GM18519 (cell line): ENCODE measurements around the gene FIBP.
A peak's percentile ranks its signal among the peaks of the same experiment; 100 is the strongest.

ENCODE experiments used
- ATAC-seq: cut with Tn5 transposase; IDR thresholded peaks from one replicate; pipeline ENCODE4 v1.9.1; 2021; ENCODE audit warnings: mild to moderate bottlenecking, moderate library complexity; ENCODE audit not compliant: unreplicated experiment, low FRiP score

Gene FIBP

GRCh38 chr11:65891219-65892136 is 3.2 kb upstream of the FIBP start:
- ATAC-seq: no peak

- peak; percentile 47 for ATAC-seq
Measured at GRCh38 chr11:65890324-65891218, 2.3 kb upstream of the FIBP start, which contains the start of gene CCDC85B. CCDC85B (plus strand) TSS chr11:65890673; CDS start chr11:65890784, 111 bp downstream.

- ATAC-seq: no peak
Measured at GRCh38 chr11:65887723-65888162, 528 bp downstream of the FIBP start.

GRCh38 chr11:65886826-65887722 is 1.2 kb downstream of the FIBP start:
- ATAC-seq: no peak

GRCh38 chr11:65885808-65886536 is 2.3 kb downstream of the FIBP start:
- no peak for ATAC-seq

GRCh38 chr11:65885231-65885630 is 3.0 kb downstream of the FIBP start:
- ATAC-seq: no peak

- no peak for ATAC-seq
Measured at GRCh38 chr11:65884716-65885092, 3.6 kb downstream of the FIBP start.

- no peak for ATAC-seq
Measured at GRCh38 chr11:65883786-65884715, 4.2 kb downstream of the FIBP start.

GRCh38 chr11:65883058-65883761 is 5.1 kb downstream of the FIBP start:
- ATAC-seq: no peak

GRCh38 chr11:65882120-65883057 is 5.9 kb downstream of the FIBP start:
- no peak for ATAC-seq

- ATAC-seq: no peak
Measured at GRCh38 chr11:65880844-65881421, 7.3 kb downstream of the FIBP start.

GRCh38 chr11:65880027-65880426 is 8.2 kb downstream of the FIBP start:
- no peak for ATAC-seq

GRCh38 chr11:65879617-65880016 is 8.7 kb downstream of the FIBP start, which contains the start of gene CTSW:
CTSW (plus strand) TSS chr11:65879837; CDS start chr11:65879855, 18 bp downstream.
- ATAC-seq: no peak

GRCh38 chr11:65873318-65874156 is 14.7 kb downstream of the FIBP start:
- no peak for ATAC-seq

GRCh38 chr11:65872586-65873317 is 15.5 kb downstream of the FIBP start, which contains the start of gene EFEMP2:
EFEMP2 (minus strand) TSS chr11:65872800; CDS start chr11:65872354, 446 bp downstream.
- ATAC-seq: no peak
